ENCODE measurements around the gene NUDT19.

NUDT19 gene

GRCh38 chr19:32717496-32717895 lies 25.9 kb downstream of the NUDT19 start:
- DNase-seq = no peak

- no peak for DNase-seq
These were observed 26.7 kb downstream of the NUDT19 start for GRCh38 chr19:32718286-32718685.

GRCh38 chr19:32719611-32720059 lies 28.0 kb downstream of the NUDT19 start, which contains the start of gene TDRD12:
Gene TDRD12, plus strand, starts transcription at chr19:32719767. Its CDS starts 306 bp downstream, at chr19:32720073.
- DNase-seq = no peak

GRCh38 chr19:32720216-32720935 lies 28.8 kb downstream of the NUDT19 start:
- DNase-seq = no peak

- DNase-seq = no peak
These were observed 29.3 kb downstream of the NUDT19 start for GRCh38 chr19:32720936-32721250.

- DNase-seq = no peak
These were observed 44.3 kb downstream of the NUDT19 start for GRCh38 chr19:32735936-32736335.

GRCh38 chr19:32743021-32743420 lies 51.4 kb downstream of the NUDT19 start:
- DNase-seq = no peak

- no peak for DNase-seq
These were observed 51.8 kb downstream of the NUDT19 start for GRCh38 chr19:32743447-32743846.

- DNase-seq = no peak
These were observed 53.1 kb downstream of the NUDT19 start for GRCh38 chr19:32744555-32745325.

- DNase-seq = peak; percentile 75
These were observed 54.1 kb downstream of the NUDT19 start for GRCh38 chr19:32745594-32746251.

GRCh38 chr19:32746631-32747196 lies 55.1 kb downstream of the NUDT19 start:
- peak; percentile 82 for DNase-seq

GRCh38 chr19:32748497-32748896 lies 56.9 kb downstream of the NUDT19 start:
- DNase-seq = no peak

GRCh38 chr19:32748948-32749347 lies 57.3 kb downstream of the NUDT19 start:
- no peak for DNase-seq

GRCh38 chr19:32749361-32749760 lies 57.7 kb downstream of the NUDT19 start:
- DNase-seq = no peak

- no peak for DNase-seq
These were observed 58.9 kb downstream of the NUDT19 start for GRCh38 chr19:32750441-32751055.

GRCh38 chr19:32751066-32751465 lies 59.4 kb downstream of the NUDT19 start:
- no peak for DNase-seq

GRCh38 chr19:32757189-32757588 lies 65.6 kb downstream of the NUDT19 start:
- no peak for DNase-seq
